Thyroid gland (tissue), 4 donors: Measurements from ENCODE around the gene PTPRN2.

Experiments
- POLR2A ChIP-seq, 2 donors: fragments of 450-650 bp; IDR thresholded peaks; one replicate each; pipeline ENCODE4 v1.6.1; 2017; ENCODE audit warnings: antibody characterized with exemption in 2 of 2, mild to moderate bottlenecking in 2 of 2, moderate library complexity in 1 of 2
- TF ChIP-seq, protein P1 (sequence below), 6 experiments: fragments of 200-600 bp in 3 of 6; fragments of 450-650 bp in 3 of 6; sonication (generic) in 3 of 6; IDR thresholded peaks; one replicate each; pipeline ENCODE4 v1.5.1; 2016 to 2019; ENCODE audit warnings: antibody characterized with exemption in 6 of 6, mild to moderate bottlenecking in 2 of 6, inconsistent platforms in 1 of 6, moderate library complexity in 1 of 6

- TF ChIP-seq, protein P1, sequence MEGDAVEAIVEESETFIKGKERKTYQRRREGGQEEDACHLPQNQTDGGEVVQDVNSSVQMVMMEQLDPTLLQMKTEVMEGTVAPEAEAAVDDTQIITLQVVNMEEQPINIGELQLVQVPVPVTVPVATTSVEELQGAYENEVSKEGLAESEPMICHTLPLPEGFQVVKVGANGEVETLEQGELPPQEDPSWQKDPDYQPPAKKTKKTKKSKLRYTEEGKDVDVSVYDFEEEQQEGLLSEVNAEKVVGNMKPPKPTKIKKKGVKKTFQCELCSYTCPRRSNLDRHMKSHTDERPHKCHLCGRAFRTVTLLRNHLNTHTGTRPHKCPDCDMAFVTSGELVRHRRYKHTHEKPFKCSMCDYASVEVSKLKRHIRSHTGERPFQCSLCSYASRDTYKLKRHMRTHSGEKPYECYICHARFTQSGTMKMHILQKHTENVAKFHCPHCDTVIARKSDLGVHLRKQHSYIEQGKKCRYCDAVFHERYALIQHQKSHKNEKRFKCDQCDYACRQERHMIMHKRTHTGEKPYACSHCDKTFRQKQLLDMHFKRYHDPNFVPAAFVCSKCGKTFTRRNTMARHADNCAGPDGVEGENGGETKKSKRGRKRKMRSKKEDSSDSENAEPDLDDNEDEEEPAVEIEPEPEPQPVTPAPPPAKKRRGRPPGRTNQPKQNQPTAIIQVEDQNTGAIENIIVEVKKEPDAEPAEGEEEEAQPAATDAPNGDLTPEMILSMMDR (IDR thresholded peaks at IDR 0.05) = no peak
- TF ChIP-seq POLR2A (IDR thresholded peaks at IDR 0.05) = no peak
Observed at GRCh38 chr7:158322616-158323530, 264.8 kb downstream of the PTPRN2 start.
